ENCODE data around the gene TMEM176B. TPM values are rescaled to one million over a fixed set of nuclear protein-coding genes. Genes with fewer than 3 reads are reported as not detected.

Gene TMEM176B
- polyA plus RNA-seq, 3 donors: 30.6 to 1,279 (median 415) TPM

DNA sequence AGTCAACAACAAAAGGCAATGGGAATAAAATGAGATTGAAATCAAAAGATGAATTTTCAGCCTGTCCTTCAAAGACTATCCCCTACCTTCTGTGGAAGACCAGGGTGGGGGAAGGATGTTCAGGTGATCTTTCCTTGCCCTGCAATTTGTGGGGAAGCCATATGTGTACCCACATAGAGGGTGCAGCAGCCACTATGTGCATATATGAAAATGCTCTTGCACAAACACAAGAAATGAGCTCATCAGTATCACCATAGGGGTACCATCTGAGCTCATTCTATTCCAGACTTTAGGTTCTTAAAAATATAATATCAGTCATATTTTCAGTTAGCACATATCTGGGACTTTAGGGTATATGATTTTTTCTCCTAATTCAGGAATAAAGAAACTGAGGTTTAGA is 45.2 kb downstream of the TMEM176B start:
- peaks cover 35 to 42% of the 10 kb centered on the region in 2 donors for H3K4me1 ChIP-seq (ENCODE audit: control insufficient read depth in 1 of 2, insufficient read depth in 2 of 2, low read length in 2 of 2)
- H3K9ac ChIP-seq (ENCODE audit: insufficient read depth, low read length, poor library complexity, severe bottlenecking): no peak overlapping the region
- Mint-ChIP-seq H3K27ac (peak overlapping the region in 5 of 7 donors; percentile 76 to 83 (median 79)), H3K9me3 (peaks cover 0 to 5% (median 2%) of the 10 kb centered on the region in 7 donors), H3K36me3 (no peaks in the 10 kb centered on the region), H3K27me3 (ENCODE audit: low read depth in 3 of 3) (peaks cover 0 to 4% (median 2%) of the 10 kb centered on the region in 3 donors), H3K4me3 (no peak overlapping the region), H3K4me1 (peaks cover 45% of the 10 kb centered on the region)
- H2AFZ ChIP-seq (ENCODE audit: insufficient read depth, low read depth, low read length, poor library complexity, severe bottlenecking): no peak overlapping the region
- TF ChIP-seq, protein P1, sequence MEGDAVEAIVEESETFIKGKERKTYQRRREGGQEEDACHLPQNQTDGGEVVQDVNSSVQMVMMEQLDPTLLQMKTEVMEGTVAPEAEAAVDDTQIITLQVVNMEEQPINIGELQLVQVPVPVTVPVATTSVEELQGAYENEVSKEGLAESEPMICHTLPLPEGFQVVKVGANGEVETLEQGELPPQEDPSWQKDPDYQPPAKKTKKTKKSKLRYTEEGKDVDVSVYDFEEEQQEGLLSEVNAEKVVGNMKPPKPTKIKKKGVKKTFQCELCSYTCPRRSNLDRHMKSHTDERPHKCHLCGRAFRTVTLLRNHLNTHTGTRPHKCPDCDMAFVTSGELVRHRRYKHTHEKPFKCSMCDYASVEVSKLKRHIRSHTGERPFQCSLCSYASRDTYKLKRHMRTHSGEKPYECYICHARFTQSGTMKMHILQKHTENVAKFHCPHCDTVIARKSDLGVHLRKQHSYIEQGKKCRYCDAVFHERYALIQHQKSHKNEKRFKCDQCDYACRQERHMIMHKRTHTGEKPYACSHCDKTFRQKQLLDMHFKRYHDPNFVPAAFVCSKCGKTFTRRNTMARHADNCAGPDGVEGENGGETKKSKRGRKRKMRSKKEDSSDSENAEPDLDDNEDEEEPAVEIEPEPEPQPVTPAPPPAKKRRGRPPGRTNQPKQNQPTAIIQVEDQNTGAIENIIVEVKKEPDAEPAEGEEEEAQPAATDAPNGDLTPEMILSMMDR (IDR thresholded peaks at IDR 0.05): no peak
- no peaks in the 10 kb centered on the region for H3K36me3 ChIP-seq (replicated peaks in 1 of 2; ENCODE audit: control insufficient read depth in 1 of 2, insufficient read depth in 2 of 2, low read length in 2 of 2)
- H3K27me3 ChIP-seq (ENCODE audit: control insufficient read depth in 2 of 2, insufficient read depth in 2 of 2, low read length in 2 of 2): no peaks in the 10 kb centered on the region
- H3K4me2 ChIP-seq (replicated peaks; ENCODE audit: extremely low read depth, low read length, poor library complexity, severe bottlenecking): peak overlapping the region; percentile 20
- intact Hi-C loops (cut with micrococcal nuclease): loop anchor here (2.0 to 5.0 kb wide), 2 partner anchors 303 to 304 kb away; partner anchors contain the start of gene GIMAP8 (in 2 of the 2)
- H4K20me1 ChIP-seq (ENCODE audit: insufficient read depth, low read length): no peaks in the 10 kb centered on the region
- H3K27ac ChIP-seq (ENCODE audit: low read depth in 1 of 2, low read length in 2 of 2): peak overlapping the region in 1 of 2 donors; percentile 71
- H3K9me3 ChIP-seq (replicated peaks in 1 of 2; ENCODE audit: control insufficient read depth in 1 of 2, insufficient read depth in 1 of 2, low read length in 2 of 2): no peaks in the 10 kb centered on the region
- H3K4me3 ChIP-seq (replicated peaks in 1 of 3; ENCODE audit: low read depth in 2 of 3, low read length in 3 of 3): peak overlapping the region in 1 of 3 experiments; percentile 33
- DNase-seq: no peak
- H3K79me2 ChIP-seq (ENCODE audit: insufficient read depth, low read length): no peaks in the 10 kb centered on the region

DNA sequence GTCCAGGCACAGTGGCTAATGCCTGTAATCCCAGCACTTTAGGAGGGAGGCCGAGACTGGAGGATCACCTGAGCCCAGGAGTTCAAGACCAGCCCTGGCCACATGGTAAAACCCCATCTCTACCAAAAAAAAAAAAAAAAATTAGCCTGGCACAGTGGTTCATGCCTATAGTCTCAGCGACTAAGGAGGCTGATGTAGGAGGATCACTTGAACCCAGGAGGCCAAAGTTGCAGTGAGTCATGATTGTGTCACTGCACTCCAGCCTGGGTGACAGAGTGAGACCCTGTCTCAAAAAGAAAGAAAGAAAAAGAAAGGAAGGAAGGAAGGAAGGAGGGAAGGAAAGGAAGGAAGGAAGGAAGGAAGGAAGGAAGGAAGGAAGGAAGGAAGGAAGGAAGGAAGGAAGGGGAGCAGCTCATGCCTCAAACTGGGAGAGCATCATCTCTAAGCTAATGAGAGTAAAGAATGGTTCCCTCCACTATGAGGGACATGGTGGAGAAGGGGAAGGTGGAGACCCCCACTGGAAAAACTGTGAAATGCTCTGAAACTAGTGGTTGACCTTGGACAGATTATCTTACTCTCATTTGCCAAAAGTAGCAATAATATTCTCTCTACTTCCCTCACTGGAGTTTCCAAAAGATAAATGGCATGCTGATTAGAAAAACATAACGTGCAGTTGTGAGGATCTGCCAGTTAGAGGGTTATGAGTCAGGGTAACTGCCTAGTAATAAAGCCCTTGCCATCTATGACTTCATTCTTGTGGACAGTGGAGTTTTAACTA is 46.1 kb downstream of the TMEM176B start:
- TF ChIP-seq, protein P1 (IDR thresholded peaks at IDR 0.05): no peak
- Histone ChIP-seq H4K20me1 (ENCODE audit: insufficient read depth, low read length) (no peaks in the 10 kb centered on the region), H3K9ac (ENCODE audit: insufficient read depth, low read length, poor library complexity, severe bottlenecking) (no peak overlapping the region), H3K4me1 (ENCODE audit: control insufficient read depth in 1 of 2, insufficient read depth in 2 of 2, low read length in 2 of 2) (peaks cover 35 to 42% of the 10 kb centered on the region in 2 donors), H3K9me3 (replicated peaks in 1 of 2; ENCODE audit: control insufficient read depth in 1 of 2, insufficient read depth in 1 of 2, low read length in 2 of 2) (no peaks in the 10 kb centered on the region), H3K27me3 (ENCODE audit: control insufficient read depth in 2 of 2, insufficient read depth in 2 of 2, low read length in 2 of 2) (no peaks in the 10 kb centered on the region), H3K36me3 (replicated peaks in 1 of 2; ENCODE audit: control insufficient read depth in 1 of 2, insufficient read depth in 2 of 2, low read length in 2 of 2) (no peaks in the 10 kb centered on the region), H3K27ac (ENCODE audit: low read depth in 1 of 2, low read length in 2 of 2) (peak overlapping the region in 1 of 2 donors; percentile 56), H3K4me2 (replicated peaks; ENCODE audit: extremely low read depth, low read length, poor library complexity, severe bottlenecking) (peak overlapping the region; percentile 53), H2AFZ (ENCODE audit: insufficient read depth, low read depth, low read length, poor library complexity, severe bottlenecking) (no peak overlapping the region), H3K79me2 (ENCODE audit: insufficient read depth, low read length) (no peaks in the 10 kb centered on the region), H3K4me3 (replicated peaks in 1 of 3; ENCODE audit: low read depth in 2 of 3, low read length in 3 of 3) (no peak overlapping the region)
- intact Hi-C loops (cut with micrococcal nuclease): loop anchor here (2.0 to 5.0 kb wide), 2 partner anchors 302 to 303 kb away; partner anchors contain the start of gene GIMAP8 (in 2 of the 2)
- peaks cover 0 to 5% (median 2%) of the 10 kb centered on the region in 7 donors for H3K9me3 Mint-ChIP-seq
- peaks cover 45% of the 10 kb centered on the region for H3K4me1 Mint-ChIP-seq
- H3K27ac Mint-ChIP-seq: peak overlapping the region in 3 of 7 donors; percentile 33 to 82 (median 78)
- no CpG with 5 or more reads among the region's 3 CpGs for WGBS (ENCODE audit: insufficient coverage)
- H3K4me3 Mint-ChIP-seq: no peak overlapping the region
- H3K27me3 Mint-ChIP-seq (ENCODE audit: low read depth in 3 of 3): peaks cover 1 to 4% (median 2%) of the 10 kb centered on the region in 3 donors
- H3K36me3 Mint-ChIP-seq: no peaks in the 10 kb centered on the region
- DNase-seq: peak; percentile 12 to 77 (median 20)

Measured in CD14-positive monocyte (primary cell).